Breast epithelium (tissue), 3 donors: Measurements from ENCODE around the gene CCBE1.

Experiments used
- POLR2A ChIP-seq: fragments of 450-650 bp; IDR thresholded peaks from one replicate; pipeline ENCODE4 v1.6.1; 2016; ENCODE audit warnings: antibody characterized with exemption, mild to moderate bottlenecking, moderate library complexity
- TF ChIP-seq, protein P1 (sequence below), 3 donors: fragments of 450-650 bp; IDR thresholded peaks; one replicate each; pipeline ENCODE4 v1.5.1; 2016 to 2017; ENCODE audit warnings: antibody characterized with exemption in 3 of 3, mild to moderate bottlenecking in 3 of 3, moderate library complexity in 3 of 3

GRCh38 chr18:59454909-59455727 is 242.1 kb downstream of the CCBE1 start:
- TF ChIP-seq, protein P1, sequence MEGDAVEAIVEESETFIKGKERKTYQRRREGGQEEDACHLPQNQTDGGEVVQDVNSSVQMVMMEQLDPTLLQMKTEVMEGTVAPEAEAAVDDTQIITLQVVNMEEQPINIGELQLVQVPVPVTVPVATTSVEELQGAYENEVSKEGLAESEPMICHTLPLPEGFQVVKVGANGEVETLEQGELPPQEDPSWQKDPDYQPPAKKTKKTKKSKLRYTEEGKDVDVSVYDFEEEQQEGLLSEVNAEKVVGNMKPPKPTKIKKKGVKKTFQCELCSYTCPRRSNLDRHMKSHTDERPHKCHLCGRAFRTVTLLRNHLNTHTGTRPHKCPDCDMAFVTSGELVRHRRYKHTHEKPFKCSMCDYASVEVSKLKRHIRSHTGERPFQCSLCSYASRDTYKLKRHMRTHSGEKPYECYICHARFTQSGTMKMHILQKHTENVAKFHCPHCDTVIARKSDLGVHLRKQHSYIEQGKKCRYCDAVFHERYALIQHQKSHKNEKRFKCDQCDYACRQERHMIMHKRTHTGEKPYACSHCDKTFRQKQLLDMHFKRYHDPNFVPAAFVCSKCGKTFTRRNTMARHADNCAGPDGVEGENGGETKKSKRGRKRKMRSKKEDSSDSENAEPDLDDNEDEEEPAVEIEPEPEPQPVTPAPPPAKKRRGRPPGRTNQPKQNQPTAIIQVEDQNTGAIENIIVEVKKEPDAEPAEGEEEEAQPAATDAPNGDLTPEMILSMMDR (IDR thresholded peaks at IDR 0.05): no peak
- TF ChIP-seq POLR2A: no peak
